HG03442 (cell line): ENCODE results near the gene LPCAT1.
"Not testable (repeated sequence)": the region's sequence is repeated elsewhere in the genome, so short reads cannot be mapped to it uniquely, and the experiment has no call there.

Source experiments
- ATAC-seq: cut with Tn5 transposase; IDR thresholded peaks from one replicate; pipeline ENCODE4 v1.9.1; 2021; ENCODE audit warnings: mild to moderate bottlenecking, moderate library complexity; ENCODE audit not compliant: unreplicated experiment

Gene LPCAT1

GRCh38 chr5:1468629-1469527 is 54.9 kb downstream of the LPCAT1 start:
- ATAC-seq = no peak

GRCh38 chr5:1468247-1468612 is 55.5 kb downstream of the LPCAT1 start:
- no peak for ATAC-seq

- no peak for ATAC-seq
Measured at GRCh38 chr5:1467341-1468246, 56.2 kb downstream of the LPCAT1 start.

GRCh38 chr5:1466631-1467265 is 57.0 kb downstream of the LPCAT1 start:
- ATAC-seq = no peak

GRCh38 chr5:1465966-1466471 is 57.7 kb downstream of the LPCAT1 start:
- no peak for ATAC-seq

- no peak for ATAC-seq
Measured at GRCh38 chr5:1465117-1465516, 58.6 kb downstream of the LPCAT1 start.

GRCh38 chr5:1464511-1464910 is 59.2 kb downstream of the LPCAT1 start:
- no peak for ATAC-seq

- ATAC-seq = no peak
Measured at GRCh38 chr5:1464096-1464446, 59.7 kb downstream of the LPCAT1 start.

GRCh38 chr5:1463326-1464095 is 60.2 kb downstream of the LPCAT1 start:
- ATAC-seq = no peak

GRCh38 chr5:1462358-1462757 is 61.4 kb downstream of the LPCAT1 start:
- no peak for ATAC-seq

GRCh38 chr5:1461396-1461795 is 62.4 kb downstream of the LPCAT1 start:
- no peak for ATAC-seq

GRCh38 chr5:1460054-1460682 is 63.6 kb downstream of the LPCAT1 start:
- no peak for ATAC-seq

GRCh38 chr5:1459435-1459834 is 64.3 kb downstream of the LPCAT1 start:
- not testable (repeated sequence) for ATAC-seq

GRCh38 chr5:1456110-1456881 is 67.5 kb downstream of the LPCAT1 start:
- not testable (repeated sequence) for ATAC-seq

GRCh38 chr5:1453613-1454012 is 70.1 kb downstream of the LPCAT1 start:
- ATAC-seq = no peak

- ATAC-seq = no peak
Measured at GRCh38 chr5:1449081-1449630, 74.6 kb downstream of the LPCAT1 start.

GRCh38 chr5:1448511-1449011 is 75.2 kb downstream of the LPCAT1 start:
- no peak for ATAC-seq

- ATAC-seq = no peak
Measured at GRCh38 chr5:1447671-1448361, 75.9 kb downstream of the LPCAT1 start.
